Fibroblast of lung (primary cell): ENCODE measurements around the gene TRIM34. TPM values are rescaled to one million over a fixed set of nuclear protein-coding genes. Genes with fewer than 3 reads are reported as not detected.

Source experiments
- DNase-seq, 2 donors: peaks; one replicate each; pipeline versions ENCODE4 v3.0.0 to v3.0.0-alpha.2; 2010; ENCODE audit warnings: low read depth in 2 of 2
- H2AFZ ChIP-seq: 2 replicates; pipeline ENCODE4 v1.5.1; 2012; ENCODE audit warnings: low read length, control low read depth, inconsistent platforms
- H3K27ac ChIP-seq: 2 replicates; pipeline ENCODE4 v1.5.1; 2011; ENCODE audit warnings: low read length, control low read depth; ENCODE audit not compliant: insufficient read depth
- H3K27me3 ChIP-seq: 2 replicates; pipeline ENCODE4 v1.5.1; 2011; ENCODE audit warnings: mild to moderate bottlenecking, low read length; ENCODE audit not compliant: control insufficient read depth, insufficient read depth
- H3K36me3 ChIP-seq: 2 replicates; pipeline ENCODE4 v1.5.1; 2011; ENCODE audit warnings: low read length; ENCODE audit not compliant: control insufficient read depth, insufficient read depth
- H3K4me1 ChIP-seq: 2 replicates; pipeline ENCODE4 v1.5.1; 2011; ENCODE audit warnings: low read length; ENCODE audit not compliant: control insufficient read depth, insufficient read depth; ENCODE audit errors: extremely low read depth
- H3K4me2 ChIP-seq: 2 replicates; pipeline ENCODE4 v1.5.1; 2011; ENCODE audit warnings: low read length, control low read depth; ENCODE audit not compliant: insufficient read depth; ENCODE audit errors: extremely low read depth
- H3K4me3 ChIP-seq, 4 experiments: fragments of 200-600 bp in 1 of 4; sonication (generic) in 1 of 4; replicated peaks in 1 of 4; 2 replicates each; pipeline ENCODE4 v1.5.1; 2011 to 2016; ENCODE audit warnings: low read length in 4 of 4, low read depth in 3 of 4, mild to moderate bottlenecking in 3 of 4, control low read depth in 2 of 4, inconsistent platforms in 1 of 4, mixed read lengths in 1 of 4; ENCODE audit not compliant: insufficient read depth in 1 of 4; ENCODE audit errors: control extremely low read depth in 1 of 4
- H3K79me2 ChIP-seq: 2 replicates; pipeline ENCODE4 v1.5.1; 2012; ENCODE audit warnings: mild to moderate bottlenecking, low read length, inconsistent platforms; ENCODE audit not compliant: control insufficient read depth, insufficient read depth
- H3K9ac ChIP-seq: 2 replicates; pipeline ENCODE4 v1.5.1; 2011; ENCODE audit warnings: mild to moderate bottlenecking, low read length, control low read depth; ENCODE audit not compliant: insufficient read depth
- H3K9me3 ChIP-seq: 2 replicates; pipeline ENCODE4 v1.5.1; 2012; ENCODE audit warnings: low read depth, low read length; ENCODE audit not compliant: control insufficient read depth, insufficient read depth
- H4K20me1 ChIP-seq: 2 replicates; pipeline ENCODE4 v1.5.1; 2011; ENCODE audit warnings: low read length; ENCODE audit not compliant: control insufficient read depth, insufficient read depth; ENCODE audit errors: extremely low read depth
- CTCF ChIP-seq, 2 donors: IDR thresholded peaks in 1 of 2; conservative IDR thresholded peaks in 1 of 2; 1 replicate in 1 of 2; 2 replicates in 1 of 2; pipeline ENCODE4 v1.5.1; 2011 to 2012; ENCODE audit warnings: low read length in 2 of 2, control low read depth in 1 of 2, inconsistent platforms in 1 of 2, low read depth in 1 of 2, mild to moderate bottlenecking in 1 of 2
- EZH2 ChIP-seq: IDR thresholded peaks from 2 replicates; pipeline ENCODE4 v1.5.1; 2012; ENCODE audit warnings: low read length, control low read depth, mild to moderate bottlenecking; ENCODE audit errors: missing control alignments
- polyA plus RNA-seq, 2 donors: library from polyadenylated mRNA; depleted of rRNA in 1 of 2; stranded (reverse) in 1 of 2; unstranded in 1 of 2; fragments of >200 nt; gene quantifications; 2 replicates each; pipeline ENCODE4 v1.2.1, GENCODE V29; 2011 to 2012; ENCODE audit warnings: missing spikeins in 1 of 2
- total RNA-seq: library from RNA; depleted of rRNA; stranded (reverse); fragments of >200 nt; gene quantifications from 2 replicates; pipeline ENCODE4 v1.2.1, GENCODE V29; 2014

Gene TRIM34
- total and polyA plus RNA-seq, 2 donors (not counting 1 experiment from before 2014, with no cell fraction given): 17.8 to 18.5 TPM

DNA sequence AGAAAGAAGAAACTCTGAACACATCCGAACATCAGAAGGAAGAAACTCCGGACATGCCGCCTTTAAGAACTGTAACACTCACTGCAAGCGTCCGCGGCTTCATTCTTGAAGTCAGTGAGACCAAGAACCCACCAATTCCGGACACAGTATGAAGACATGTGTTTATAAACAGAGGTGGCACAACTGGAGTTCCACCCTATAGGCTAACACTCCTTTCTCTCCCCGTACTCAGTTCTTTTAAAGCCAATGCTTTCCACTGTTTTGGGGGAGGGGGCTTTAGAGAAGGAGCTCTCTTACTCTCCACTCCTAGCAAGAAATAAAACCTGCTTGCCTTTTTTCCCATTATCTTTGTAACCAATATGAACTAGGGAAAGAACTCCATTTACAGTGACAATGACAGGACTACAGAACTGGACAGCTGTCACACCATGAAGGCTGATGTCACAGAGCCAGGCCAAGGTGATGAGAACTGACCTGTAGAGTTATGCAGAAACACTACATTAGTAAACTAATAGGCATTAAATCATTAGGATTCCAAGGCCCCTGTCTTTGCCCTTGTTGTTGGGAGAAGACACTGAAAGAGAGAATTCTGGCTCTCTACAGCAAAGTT is 59.3 kb downstream of the TRIM34 start:
- Histone ChIP-seq H3K9me3 (no peaks in the 10 kb centered on the region), H2AFZ (no peak overlapping the region), H3K27me3 (no peaks in the 10 kb centered on the region), H3K27ac (peak overlapping the region; percentile 87), H3K9ac (peak overlapping the region; percentile 65), H4K20me1 (no peaks in the 10 kb centered on the region), H3K4me1 (peaks cover 4% of the 10 kb centered on the region), H3K4me2 (peak overlapping the region; percentile 99), H3K4me3 (peak overlapping the region; percentile 68 to 94 (median 76)), H3K36me3 (no peaks in the 10 kb centered on the region), H3K79me2 (peaks cover 11% of the 10 kb centered on the region)
- peak; percentile 6 to 15 for DNase-seq
- TF ChIP-seq EZH2: no peak
- TF ChIP-seq CTCF (conservative IDR thresholded peaks at IDR 0.05 in 1 of 2, IDR thresholded peaks at IDR 0.05 in 1 of 2; ENCODE audit: low read depth in 1 of 2, low read length in 2 of 2): no peak

DNA sequence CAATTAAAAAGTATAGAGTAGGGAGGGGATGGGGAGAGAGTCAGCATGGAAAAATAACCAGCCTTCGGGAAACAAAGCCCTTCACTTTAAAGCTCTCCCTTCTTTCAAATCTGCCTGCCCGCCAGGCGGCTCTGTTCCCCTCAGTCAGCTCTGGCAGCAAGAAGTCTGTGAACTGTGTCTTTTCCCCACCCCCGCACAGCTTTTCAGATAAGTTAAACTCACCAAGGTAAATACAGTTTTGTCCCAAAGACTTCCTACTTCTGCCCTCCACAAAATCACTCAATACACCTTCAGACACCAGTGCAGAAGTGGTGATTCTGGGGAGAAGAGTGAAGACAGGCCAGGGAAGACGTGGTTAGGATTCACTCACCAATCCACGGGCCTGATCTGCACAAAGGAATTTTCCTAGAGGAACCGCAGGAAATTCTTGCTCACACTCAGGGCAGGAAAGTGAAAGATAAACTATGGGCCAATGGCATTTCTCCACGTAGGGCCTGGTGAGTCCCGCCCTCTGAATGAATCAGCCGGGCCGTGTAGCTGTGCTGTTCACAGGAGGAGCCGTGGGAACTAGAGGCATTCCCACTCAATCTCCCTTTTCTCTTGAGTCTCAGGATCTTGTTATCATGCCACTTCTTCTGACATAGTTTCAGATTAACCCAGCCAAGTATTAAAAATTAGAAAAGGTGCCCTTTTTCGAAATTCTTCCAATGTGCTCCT is 60.0 kb downstream of the TRIM34 start, which contains the start of gene TRIM5:
Gene TRIM5, minus strand, starts transcription at position 429 of the 717 bp plus-strand sequence. CDS start 4,897 bp downstream, outside the sequence.
- peaks cover 5% of the 10 kb centered on the region for H3K4me1 ChIP-seq
- H3K36me3 ChIP-seq: no peaks in the 10 kb centered on the region
- H3K27me3 ChIP-seq: no peaks in the 10 kb centered on the region
- peak within 1 kb of the TSS; percentile 65 for H3K9ac ChIP-seq
- H3K4me2 ChIP-seq: peak within 1 kb of the TSS; percentile 99
- no peaks in the 10 kb centered on the region for H3K9me3 ChIP-seq
- TF ChIP-seq CTCF (conservative IDR thresholded peaks at IDR 0.05 in 1 of 2, IDR thresholded peaks at IDR 0.05 in 1 of 2; ENCODE audit: low read depth in 1 of 2, low read length in 2 of 2) (peak; percentile 76 to 78), EZH2 (no peak)
- peaks cover 11% of the 10 kb centered on the region for H3K79me2 ChIP-seq
- peak; percentile 96 to 98 for DNase-seq
- H4K20me1 ChIP-seq: no peaks in the 10 kb centered on the region
- peak within 1 kb of the TSS; percentile 45 for H2AFZ ChIP-seq
- peak within 1 kb of the TSS; percentile 87 for H3K27ac ChIP-seq
- H3K4me3 ChIP-seq: peak within 1 kb of the TSS; percentile 68 to 94 (median 76)

- H2AFZ ChIP-seq: no peak overlapping the region
- no peaks in the 10 kb centered on the region for H3K36me3 ChIP-seq
- no peak for DNase-seq
- H3K27ac ChIP-seq: no peak overlapping the region
- H3K27me3 ChIP-seq: no peaks in the 10 kb centered on the region
- peaks cover 13% of the 10 kb centered on the region for H3K79me2 ChIP-seq
- TF ChIP-seq EZH2: no peak
- no peak for TF ChIP-seq CTCF (conservative IDR thresholded peaks at IDR 0.05 in 1 of 2, IDR thresholded peaks at IDR 0.05 in 1 of 2; ENCODE audit: low read depth in 1 of 2, low read length in 2 of 2)
- H3K9me3 ChIP-seq: no peaks in the 10 kb centered on the region
- no peak overlapping the region for H3K4me3 ChIP-seq
- H3K4me1 ChIP-seq: peaks cover 6% of the 10 kb centered on the region
- H4K20me1 ChIP-seq: no peaks in the 10 kb centered on the region
- H3K9ac ChIP-seq: no peak overlapping the region
- no peak overlapping the region for H3K4me2 ChIP-seq
These were observed 61.6 kb downstream of the TRIM34 start for GRCh38 chr11:5686426-5686825.
